H1 (cell line): ENCODE measurements around the gene STAC. TPM values are rescaled to one million over a fixed set of nuclear protein-coding genes. Genes with fewer than 3 reads are reported as not detected.
"Not testable (repeated sequence)": the region's sequence is repeated elsewhere in the genome, so short reads cannot be mapped to it uniquely, and the experiment has no call there.

Experiments used
- CTCF ChIA-PET: fragments of 300-600 bp; sonication (Branson Sonifier 250); formaldehyde crosslinking; loops from one replicate; lab custom pipeline; 2021; ENCODE audit not compliant: partially characterized antibody; lab: Charles Lee
- POLR2A ChIA-PET: fragments of 300-600 bp; sonication (Branson Sonifier 250); formaldehyde crosslinking; loops from one replicate; lab custom pipeline; 2021; ENCODE audit warnings: inconsistent platforms; ENCODE audit not compliant: partially characterized antibody; lab: Charles Lee
- DNase-seq, 2 experiments: peaks; one replicate each; pipeline versions ENCODE4 v3.0.0 to v3.0.0-alpha.2; 2010 to 2022; ENCODE audit warnings: low spot score in 2 of 2, low read depth in 1 of 2, mixed read lengths in 1 of 2
- FAIRE-seq: peaks from 2 replicates; lab custom pipeline; 2011; peaks lifted over from hg19 to GRCh38; lab: Jason Lieb, UNC
- H2AFZ ChIP-seq: 2 replicates; pipeline ENCODE4 v1.8.1; 2012; ENCODE audit warnings: low read length, inconsistent platforms
- H2AK5ac ChIP-seq: 2 replicates; pipeline ENCODE4 v1.6.1; 2013; ENCODE audit warnings: low read depth, low read length
- H2BK120ac ChIP-seq: replicated peaks from 2 replicates; pipeline ENCODE3; 2013; ENCODE audit warnings: low read depth, low read length, inconsistent platforms
- H2BK12ac ChIP-seq: 2 replicates; pipeline ENCODE4 v1.6.1; 2013; ENCODE audit warnings: low read depth, low read length
- H2BK15ac ChIP-seq: 2 replicates; pipeline ENCODE4 v1.6.1; 2013; ENCODE audit warnings: low read length
- H2BK20ac ChIP-seq: 2 replicates; pipeline ENCODE4 v1.6.1; 2013; ENCODE audit warnings: low read length
- H2BK5ac ChIP-seq: 2 replicates; pipeline ENCODE4 v1.6.1; 2013; ENCODE audit warnings: low read depth, low read length
- H3K14ac ChIP-seq: 2 replicates; pipeline ENCODE4 v1.6.1; 2013; ENCODE audit warnings: inconsistent platforms; ENCODE audit not compliant: insufficient read length
- H3K18ac ChIP-seq: 2 replicates; pipeline ENCODE4 v1.6.1; 2013; ENCODE audit warnings: low read length; ENCODE audit errors: extremely low read depth
- H3K23ac ChIP-seq: 2 replicates; pipeline ENCODE4 v1.6.1; 2013; ENCODE audit warnings: inconsistent platforms; ENCODE audit not compliant: insufficient read length
- H3K23me2 ChIP-seq: 2 replicates; pipeline ENCODE4 v1.6.1; 2013; ENCODE audit warnings: low read depth, low read length
- H3K27ac ChIP-seq: 2 replicates; pipeline ENCODE4 v1.6.1; 2011; ENCODE audit warnings: low read depth, low read length, inconsistent platforms
- H3K27me3 ChIP-seq, 4 experiments: replicated peaks in 1 of 4; 1 replicate in 1 of 4; 2 replicates in 3 of 4; pipeline versions ENCODE4 v1.6.1 to v1.8.1; 2011 to 2013; ENCODE audit warnings: low read length in 3 of 4, mild to moderate bottlenecking in 3 of 4, inconsistent platforms in 2 of 4, mixed read lengths in 2 of 4, moderate library complexity in 1 of 4; ENCODE audit not compliant: control insufficient read depth in 3 of 4, insufficient read depth in 3 of 4; ENCODE audit errors: extremely low read depth in 1 of 4
- H3K36me3 ChIP-seq, 4 experiments: 2 replicates each; pipeline versions ENCODE4 v1.6.1 to v1.8.1; 2011 to 2013; ENCODE audit warnings: mild to moderate bottlenecking in 4 of 4, low read length in 3 of 4, moderate library complexity in 2 of 4, control low read depth in 1 of 4, inconsistent platforms in 1 of 4; ENCODE audit not compliant: insufficient read depth in 4 of 4, control insufficient read depth in 2 of 4
- H3K4ac ChIP-seq: replicated peaks from 2 replicates; pipeline ENCODE3; 2013; ENCODE audit warnings: low read length, low read depth, mixed read lengths, inconsistent platforms; ENCODE audit not compliant: insufficient read length
- H3K4me1 ChIP-seq, 4 experiments: replicated peaks in 1 of 4; 1 replicate in 1 of 4; 2 replicates in 3 of 4; pipeline versions ENCODE4 v1.6.1 to v1.8.1; 2011 to 2013; ENCODE audit warnings: low read length in 3 of 4, inconsistent platforms in 2 of 4, mixed read lengths in 1 of 4; ENCODE audit not compliant: insufficient read depth in 4 of 4, control insufficient read depth in 3 of 4
- H3K4me2 ChIP-seq, 2 experiments: 2 replicates each; pipeline versions ENCODE4 v1.6.1 to v1.8.1; 2011 to 2013; ENCODE audit warnings: low read depth in 2 of 2, low read length in 2 of 2, control low read depth in 1 of 2, inconsistent platforms in 1 of 2, mild to moderate bottlenecking in 1 of 2; ENCODE audit not compliant: insufficient read depth in 1 of 2
- H3K4me3 ChIP-seq, 4 experiments: fragments of 200-600, 300-600 bp in 1 of 4; sonication (generic), shearing (Covaris generic), sonication (Bioruptor Twin) in 1 of 4; 2 replicates each; pipeline versions ENCODE4 v1.5.1 to v1.8.1; 2011 to 2016; ENCODE audit warnings: low read length in 4 of 4, low read depth in 3 of 4, control low read depth in 2 of 4, inconsistent platforms in 2 of 4, mild to moderate bottlenecking in 2 of 4, mixed read lengths in 1 of 4, moderate library complexity in 1 of 4; ENCODE audit not compliant: insufficient read depth in 2 of 4; ENCODE audit errors: extremely low read depth in 1 of 4
- H3K56ac ChIP-seq: replicated peaks from 2 replicates; pipeline ENCODE3; 2013; ENCODE audit warnings: low read depth, mild to moderate bottlenecking, mixed read lengths, low read length, inconsistent platforms; ENCODE audit not compliant: insufficient read length
- H3K79me1 ChIP-seq: 2 replicates; pipeline ENCODE4 v1.6.1; 2013; ENCODE audit warnings: low read depth, low read length, control low read depth
- H3K79me2 ChIP-seq, 2 experiments: 2 replicates each; pipeline versions ENCODE4 v1.6.1 to v1.8.1; 2012 to 2013; ENCODE audit warnings: low read length in 2 of 2, mild to moderate bottlenecking in 2 of 2, inconsistent platforms in 1 of 2; ENCODE audit not compliant: insufficient read depth in 2 of 2, control insufficient read depth in 1 of 2
- H3K9ac ChIP-seq, 4 experiments: replicated peaks in 1 of 4; 1 replicate in 1 of 4; 2 replicates in 3 of 4; pipeline versions ENCODE4 v1.6.1 to v1.8.1; 2011 to 2013; ENCODE audit warnings: low read depth in 3 of 4, low read length in 3 of 4, control low read depth in 2 of 4, mild to moderate bottlenecking in 2 of 4, moderate library complexity in 2 of 4, inconsistent platforms in 1 of 4; ENCODE audit errors: extremely low read depth in 1 of 4
- H3K9me3 ChIP-seq, 2 experiments: 2 replicates each; pipeline versions ENCODE4 v1.6.1 to v1.8.1; 2012 to 2013; ENCODE audit warnings: mild to moderate bottlenecking in 2 of 2, moderate library complexity in 2 of 2, control low read depth in 1 of 2, inconsistent platforms in 1 of 2, low read depth in 1 of 2, low read length in 1 of 2, mixed read lengths in 1 of 2; ENCODE audit not compliant: insufficient read depth in 2 of 2
- H4K20me1 ChIP-seq, 2 experiments: replicated peaks in 1 of 2; 2 replicates each; pipeline versions ENCODE3 to v1.8.1; 2011 to 2013; ENCODE audit warnings: inconsistent platforms in 2 of 2, low read length in 2 of 2, mild to moderate bottlenecking in 1 of 2; ENCODE audit not compliant: insufficient read depth in 2 of 2, control insufficient read depth in 1 of 2
- H4K5ac ChIP-seq: 2 replicates; pipeline ENCODE4 v1.6.1; 2013; ENCODE audit warnings: low read length, low read depth, mixed read lengths, inconsistent platforms; ENCODE audit not compliant: insufficient read length
- H4K8ac ChIP-seq: 2 replicates; pipeline ENCODE4 v1.8.0; 2013; ENCODE audit warnings: mild to moderate bottlenecking, moderate library complexity, low read length, inconsistent platforms; ENCODE audit not compliant: insufficient read depth; ENCODE audit errors: extremely low read depth
- H4K91ac ChIP-seq: replicated peaks from 2 replicates; pipeline ENCODE3; 2013; ENCODE audit warnings: low read length, mixed read lengths, inconsistent platforms; ENCODE audit not compliant: insufficient read length
- WGBS, 2 experiments: shearing (Covaris generic) in 1 of 2; methylation state at CpG; one replicate each; pipeline versions ENCODE4 v1.1.6 to v1.1.7; 2013 to 2015; ENCODE audit warnings: low lambda C conversion rate in 2 of 2, mixed read lengths in 2 of 2, inconsistent platforms in 1 of 2, low coverage in 1 of 2, missing lambda C conversion rate in 1 of 2; ENCODE audit not compliant: insufficient replicate concordance in 2 of 2, insufficient coverage in 1 of 2, insufficient read length in 1 of 2; ENCODE audit errors: extremely low coverage in 1 of 2, missing lambda C conversion rate in 1 of 2; 5-methylcytosine and 5-hydroxymethylcytosine counted together
- polyA plus RNA-seq, 7 experiments: library from polyadenylated mRNA; depleted of rRNA in 3 of 7; stranded (reverse) in 5 of 7; unstranded in 2 of 7; fragments of >200 nt in 5 of 7; fragments of 200-250 nt in 2 of 7; gene quantifications; 1 replicate in 5 of 7; 2 replicates in 1 of 7; 4 replicates in 1 of 7; pipeline versions ENCODE4 v1.2.1 to v1.2.3, GENCODE V29; 2011 to 2013; ENCODE audit warnings: missing spikeins in 2 of 7, mixed read lengths in 2 of 7
- total RNA-seq: library from RNA; stranded (reverse); fragmentation: NEBNext Ultra II Directional; extraction: Animal tissue kit (Norgen Biotek cat#: 25700); gene quantifications from 2 replicates; pipeline ENCODE4 v1.2.1, GENCODE V29; 2021

The STAC gene
- total and polyA plus RNA-seq, 2 of the 8 experiments (the other 6 are each of a cell fraction or from before 2014, with no cell fraction given), result 8.0 to 18.1 TPM

- H2BK120ac ChIP-seq, FAIRE-seq, H2BK15ac ChIP-seq, H3K18ac ChIP-seq, H2BK20ac ChIP-seq, H2BK5ac ChIP-seq, H3K27ac ChIP-seq, H3K4me1 ChIP-seq, H3K27me3 ChIP-seq, H2BK12ac ChIP-seq, H3K36me3 ChIP-seq, H4K5ac ChIP-seq, H3K4ac ChIP-seq, H3K4me2 ChIP-seq, H3K4me3 ChIP-seq, H3K23me2 ChIP-seq, H4K8ac ChIP-seq, POLR2A ChIA-PET, H3K23ac ChIP-seq, H2AK5ac ChIP-seq, H3K9me3 ChIP-seq, H4K20me1 ChIP-seq, H3K9ac ChIP-seq, H4K91ac ChIP-seq, H3K79me2 ChIP-seq, H3K79me1 ChIP-seq, H3K56ac ChIP-seq, H3K14ac ChIP-seq, DNase-seq, H2AFZ ChIP-seq: not testable (repeated sequence)
- 92% methylated on average over 6 of the region's 6 CpGs; no CpG with 5 or more reads in 1 of the 2 experiments for WGBS, 2 experiments
- CTCF ChIA-PET, result interaction anchor here (0.6 kb wide), 1 partner anchor 310 kb away, joined by 4 read pairs; no protein-coding TSS in a partner anchor
Measured at GRCh38 chr3:36453896-36454295, 73.6 kb downstream of the STAC start.
